Thyroid gland (tissue), 4 donors: ENCODE results near the gene HOMER3. TPM values are rescaled to one million over a fixed set of nuclear protein-coding genes. Genes with fewer than 3 reads are reported as not detected.

Experiments used
- DNase-seq, 2 donors: peaks; one replicate each; pipeline ENCODE4 v3.0.0-alpha.2; 2019
- H3K27ac ChIP-seq, 3 donors: fragments of 200-600 bp; sonication (generic); 1 replicate in 2 of 3; 2 replicates in 1 of 3; pipeline ENCODE4 v1.5.1; 2016 to 2019; ENCODE audit warnings: mild to moderate bottlenecking in 1 of 3, moderate library complexity in 1 of 3
- H3K27me3 ChIP-seq: fragments of 200-600 bp; sonication (generic); one replicate; pipeline ENCODE4 v1.5.1; 2019
- H3K36me3 ChIP-seq, 2 donors: fragments of 200-600 bp; sonication (generic); one replicate each; pipeline ENCODE4 v1.5.1; 2016 to 2019
- H3K4me1 ChIP-seq, 2 donors: fragments of 200-600 bp; sonication (generic); one replicate each; pipeline ENCODE4 v1.5.1; 2017 to 2019
- H3K4me3 ChIP-seq, 3 donors: fragments of 200-600 bp; sonication (generic); replicated peaks in 1 of 3; 1 replicate in 2 of 3; 2 replicates in 1 of 3; pipeline ENCODE4 v1.5.1; 2016; ENCODE audit warnings: mild to moderate bottlenecking in 1 of 3
- H3K9me3 ChIP-seq: fragments of 200-600 bp; sonication (generic); one replicate; pipeline ENCODE4 v1.5.1; 2017
- CTCF ChIP-seq, 6 experiments: fragments of 200-600 bp in 3 of 6; fragments of 450-650 bp in 3 of 6; sonication (generic) in 3 of 6; IDR thresholded peaks; one replicate each; pipeline ENCODE4 v1.5.1; 2016 to 2019; ENCODE audit warnings: antibody characterized with exemption in 6 of 6, mild to moderate bottlenecking in 2 of 6, inconsistent platforms in 1 of 6, moderate library complexity in 1 of 6
- POLR2A ChIP-seq, 2 donors: fragments of 450-650 bp; IDR thresholded peaks; one replicate each; pipeline ENCODE4 v1.6.1; 2017; ENCODE audit warnings: antibody characterized with exemption in 2 of 2, mild to moderate bottlenecking in 2 of 2, moderate library complexity in 1 of 2
- WGBS, 2 donors: methylation state at CpG; one replicate each; pipeline ENCODE4 v1.1.5; 2017; 5-methylcytosine and 5-hydroxymethylcytosine counted together
- intact Hi-C: fragments of 100-400 bp; cut with DNase I; formaldehyde crosslinking; loops from one replicate; pipeline ENCODE4 v1.15.1; 2023
- total RNA-seq, 4 donors: library from RNA; depleted of rRNA; stranded (reverse); fragments of >200 nt; gene quantifications; one replicate each; pipeline ENCODE4 v1.2.3, GENCODE V29; 2016

Gene HOMER3
- total RNA-seq, 4 donors from 2014 or later = 55.6 to 169 (median 63.4) TPM

DNA sequence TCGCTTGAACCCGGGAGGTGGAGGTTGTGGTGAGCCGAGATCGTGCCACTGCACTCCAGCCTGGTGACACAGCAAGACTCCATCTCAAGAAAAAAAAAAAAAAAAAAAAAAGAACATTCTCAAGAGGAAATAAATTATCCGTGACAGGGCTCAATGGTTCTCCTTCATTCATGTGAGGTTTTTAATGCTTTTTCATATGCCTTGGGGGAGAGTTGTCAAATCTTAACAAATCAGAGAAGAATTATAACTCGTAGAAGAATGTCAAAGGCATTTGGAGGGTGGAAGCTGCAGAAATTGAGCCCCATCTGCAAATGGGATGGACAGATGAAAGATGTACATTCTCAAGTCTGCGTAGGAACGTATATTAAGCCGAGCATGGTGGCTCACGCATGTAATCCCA lies 34.9 kb upstream of the HOMER3 start:
- WGBS, 2 donors = 64 to 65% methylated on average over 10 of the region's 10 CpGs
- TF ChIP-seq POLR2A (IDR thresholded peaks at IDR 0.05) = no peak
- no peak for TF ChIP-seq CTCF (IDR thresholded peaks at IDR 0.05)

GRCh38 chr19:18975011-18975410 lies 34.0 kb upstream of the HOMER3 start:
- Histone ChIP-seq H3K9me3 (no peaks in the 10 kb centered on the region), H3K27me3 (no peaks in the 10 kb centered on the region), H3K4me1 (peaks cover 14 to 31% of the 10 kb centered on the region in 2 donors), H3K4me3 (no peak overlapping the region), H3K36me3 (no peaks in the 10 kb centered on the region), H3K27ac (peak overlapping the region in 1 of 3 donors; percentile 91)
- intact Hi-C loops = no loop called here
- DNase-seq = no peak
- WGBS, 2 donors = 96 to 98% methylated on average over 3 of the region's 3 CpGs
- TF ChIP-seq CTCF (IDR thresholded peaks at IDR 0.05) (no peak), POLR2A (IDR thresholded peaks at IDR 0.05) (no peak)

More for the DNA sequence above, 34.9 kb upstream of the HOMER3 start:
- H3K9me3 ChIP-seq = no peaks in the 10 kb centered on the region
- H3K36me3 ChIP-seq = no peaks in the 10 kb centered on the region
- no peak overlapping the region for H3K4me3 ChIP-seq
- DNase-seq = no peak
- H3K4me1 ChIP-seq = peaks cover 13 to 25% of the 10 kb centered on the region in 2 donors
- no peaks in the 10 kb centered on the region for H3K27me3 ChIP-seq
- intact Hi-C loops = no loop called here
- peak overlapping the region in 1 of 3 donors; percentile 91 for H3K27ac ChIP-seq

GRCh38 chr19:18972851-18973250 lies 31.8 kb upstream of the HOMER3 start:
- WGBS, 2 donors = 74 to 90% methylated on average over 4 to 5 of the region's 5 CpGs
- peaks cover 27 to 41% of the 10 kb centered on the region in 2 donors for H3K4me1 ChIP-seq
- H3K27ac ChIP-seq = peak overlapping the region in 2 of 3 donors; percentile 96 to 99
- H3K9me3 ChIP-seq = no peaks in the 10 kb centered on the region
- no peaks in the 10 kb centered on the region for H3K27me3 ChIP-seq
- intact Hi-C loops = no loop called here
- no peak for TF ChIP-seq POLR2A (IDR thresholded peaks at IDR 0.05)
- no peak for TF ChIP-seq CTCF (IDR thresholded peaks at IDR 0.05)
- DNase-seq = no peak
- no peaks in the 10 kb centered on the region for H3K36me3 ChIP-seq
- H3K4me3 ChIP-seq = no peak overlapping the region

GRCh38 chr19:18972301-18972811 lies 31.3 kb upstream of the HOMER3 start:
- Histone ChIP-seq H3K27ac (peak overlapping the region in 2 of 3 donors; percentile 96 to 99), H3K27me3 (no peaks in the 10 kb centered on the region), H3K4me3 (no peak overlapping the region), H3K9me3 (no peaks in the 10 kb centered on the region), H3K36me3 (no peaks in the 10 kb centered on the region), H3K4me1 (peaks cover 30 to 40% of the 10 kb centered on the region in 2 donors)
- DNase-seq = no peak
- intact Hi-C loops = no loop called here
- WGBS, 2 donors = 46 to 49% methylated on average over 12 of the region's 12 CpGs
- TF ChIP-seq POLR2A (IDR thresholded peaks at IDR 0.05) = no peak
- TF ChIP-seq CTCF (IDR thresholded peaks at IDR 0.05) = no peak

- Histone ChIP-seq H3K4me1 (peaks cover 33 to 51% of the 10 kb centered on the region in 2 donors), H3K27me3 (no peaks in the 10 kb centered on the region), H3K4me3 (no peak overlapping the region), H3K36me3 (no peaks in the 10 kb centered on the region), H3K9me3 (no peaks in the 10 kb centered on the region), H3K27ac (peak overlapping the region; percentile 96 to 99 (median 96))
- TF ChIP-seq CTCF (IDR thresholded peaks at IDR 0.05) = no peak
- intact Hi-C loops = no loop called here
- 80 to 85% methylated on average over 13 of the region's 13 CpGs for WGBS, 2 donors
- DNase-seq = peak in 1 of 2 donors; percentile 20
Observed at GRCh38 chr19:18969931-18970659, 29.1 kb upstream of the HOMER3 start.
